ENCODE measurements around the gene OOSP4A. TPM values are rescaled to one million over a fixed set of nuclear protein-coding genes. Genes with fewer than 3 reads are reported as not detected.

OOSP4A gene
- total and polyA plus RNA-seq, 10 donors = not detected

- DNase-seq = no peak
- no peak for TF ChIP-seq POLR2AphosphoS5 (IDR thresholded peaks at IDR 0.05)
- no peak for TF ChIP-seq POLR2A (IDR thresholded peaks at IDR 0.05)
- TF ChIP-seq CTCF (IDR thresholded peaks at IDR 0.05 in 8 of 11, conservative IDR thresholded peaks at IDR 0.05 in 3 of 11) = no peak
- no peaks in the 10 kb centered on the region for H3K36me3 ChIP-seq
- intact Hi-C loops (cut with DNase I; ENCODE audit: low total_unique reads) = no loop called here
- H3K9me3 ChIP-seq = peaks cover 0 to 4% (median 0%) of the 10 kb centered on the region in 8 donors
- H3K27me3 ChIP-seq (replicated peaks in 1 of 7) = no peaks in the 10 kb centered on the region
- no peak overlapping the region for H3K4me3 ChIP-seq
- H3K4me1 ChIP-seq = no peaks in the 10 kb centered on the region
- no peak overlapping the region for H3K27ac ChIP-seq
- WGBS, 5 donors = 70 to 88% (median 80%) methylated on average over 4 of the region's 4 CpGs
Measured at GRCh38 chr11:59999691-60000090, 35.9 kb downstream of the OOSP4A start.

DNA sequence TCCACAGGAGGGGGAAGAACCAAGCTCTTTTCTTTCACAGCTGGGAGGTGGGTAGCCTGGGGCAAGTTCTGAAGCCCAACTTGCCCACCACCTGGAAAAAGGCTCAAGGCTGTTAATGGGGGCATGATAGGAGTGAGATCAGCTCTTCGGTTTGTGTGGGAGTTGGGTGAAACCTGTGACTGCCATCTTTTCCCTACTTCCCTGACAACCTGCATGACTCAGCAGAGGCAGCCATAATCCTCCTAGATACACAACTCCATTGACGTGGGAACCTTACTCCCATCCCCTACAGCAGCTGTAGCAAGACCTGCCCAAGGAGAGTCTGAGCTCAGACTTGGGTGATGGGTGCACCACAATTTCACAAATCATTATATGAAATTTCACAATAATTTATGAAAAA lies 39.9 kb downstream of the OOSP4A start:
- DNase-seq = no peak
- no peaks in the 10 kb centered on the region for H3K4me1 ChIP-seq
- H3K27ac ChIP-seq = no peak overlapping the region
- TF ChIP-seq CTCF (IDR thresholded peaks at IDR 0.05 in 8 of 11, conservative IDR thresholded peaks at IDR 0.05 in 3 of 11) = no peak
- intact Hi-C loops (cut with DNase I; ENCODE audit: low total_unique reads) = no loop called here
- no peaks in the 10 kb centered on the region for H3K36me3 ChIP-seq
- peaks cover 0 to 4% (median 0%) of the 10 kb centered on the region in 8 donors for H3K9me3 ChIP-seq
- WGBS, 5 donors = 72 to 87% (median 83%) methylated on average over 2 of the region's 2 CpGs
- H3K4me3 ChIP-seq = no peak overlapping the region
- no peaks in the 10 kb centered on the region for H3K27me3 ChIP-seq (replicated peaks in 1 of 7)

DNA sequence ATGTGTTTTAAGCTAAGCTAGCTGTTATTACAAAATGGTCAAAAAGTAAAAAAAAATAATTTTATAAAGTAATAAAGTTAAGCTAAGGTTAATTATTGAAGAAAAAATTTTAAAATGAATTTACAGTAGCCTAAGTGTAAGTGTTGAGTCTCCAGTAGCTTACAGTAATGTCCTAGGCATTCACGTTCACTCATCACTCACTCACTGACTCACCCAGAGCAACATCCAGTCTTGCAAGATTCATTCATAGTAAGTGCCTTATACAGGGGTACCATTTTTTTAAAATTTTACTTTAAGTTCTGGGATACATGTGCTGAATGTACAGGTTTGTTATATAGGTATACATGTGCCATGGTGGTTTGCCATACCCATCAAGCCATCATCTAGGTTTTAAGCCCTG lies 41.5 kb downstream of the OOSP4A start:
- intact Hi-C loops (cut with DNase I; ENCODE audit: low total_unique reads) = no loop called here
- TF ChIP-seq POLR2AphosphoS5 (IDR thresholded peaks at IDR 0.05) = no peak
- TF ChIP-seq POLR2A (IDR thresholded peaks at IDR 0.05) = no peak
- no peak for TF ChIP-seq CTCF (IDR thresholded peaks at IDR 0.05 in 8 of 11, conservative IDR thresholded peaks at IDR 0.05 in 3 of 11)
- Histone ChIP-seq H3K27me3 (replicated peaks in 1 of 7) (no peaks in the 10 kb centered on the region), H3K27ac (no peak overlapping the region), H3K4me3 (no peak overlapping the region), H3K9me3 (no peaks in the 10 kb centered on the region), H3K4me1 (no peaks in the 10 kb centered on the region), H3K36me3 (no peaks in the 10 kb centered on the region)
- no peak for DNase-seq
- WGBS, 5 donors = 48 to 95% (median 92%) methylated on average over 1 of the region's 1 CpG

GRCh38 chr11:60016881-60017280 lies 53.0 kb downstream of the OOSP4A start, which contains the start of gene OOSP4B:
Gene OOSP4B (plus strand): TSS chr11:60017181.
- 79 to 96% (median 89%) methylated on average over 1 of the region's 1 CpG for WGBS, 5 donors
- intact Hi-C loops (cut with DNase I; ENCODE audit: low total_unique reads) = no loop called here
- TF ChIP-seq CTCF (IDR thresholded peaks at IDR 0.05 in 8 of 11, conservative IDR thresholded peaks at IDR 0.05 in 3 of 11) (no peak), POLR2AphosphoS5 (IDR thresholded peaks at IDR 0.05) (no peak), POLR2A (IDR thresholded peaks at IDR 0.05) (no peak)

More at GRCh38 chr11:60016881-60017280, 53.0 kb downstream of the OOSP4A start, which contains the start of gene OOSP4B:
- Histone ChIP-seq H3K4me3 (no peak within 1 kb of the TSS), H3K9me3 (peaks cover 0 to 5% (median 0%) of the 10 kb centered on the region in 8 donors), H3K4me1 (no peaks in the 10 kb centered on the region), H3K36me3 (no peaks in the 10 kb centered on the region), H3K27me3 (replicated peaks in 1 of 7) (peaks cover 0 to 4% (median 0%) of the 10 kb centered on the region in 7 donors), H3K27ac (no peak within 1 kb of the TSS)
- DNase-seq = no peak
